HCT116 (cell line): ENCODE results near the gene RECQL5.

Experiments used
- EZH2 ChIP-seq: fragments of 200-600 bp; sonication (generic); IDR thresholded peaks from 2 replicates; pipeline ENCODE4 v1.6.1; 2017; ENCODE audit warnings: antibody characterized with exemption, mixed run types
- EZH2phosphoT487 ChIP-seq: fragments of 200-600 bp; IDR thresholded peaks from 2 replicates; pipeline ENCODE4 v1.6.1; 2018; ENCODE audit warnings: antibody characterized with exemption, borderline replicate concordance
- JUND ChIP-seq: IDR thresholded peaks from 2 replicates; pipeline ENCODE4 v1.6.1; 2012
- POLR2A ChIP-seq: IDR thresholded peaks from 2 replicates; pipeline ENCODE4 v1.7.0; 2011; ENCODE audit warnings: borderline replicate concordance; ENCODE audit not compliant: insufficient read depth, insufficient read length; ENCODE audit errors: extremely low read depth
- POLR2AphosphoS5 ChIP-seq: IDR thresholded peaks from 2 replicates; pipeline ENCODE4 v1.6.1; 2011; ENCODE audit warnings: mild to moderate bottlenecking, low read depth, low read length, moderate library complexity
- SRF ChIP-seq: IDR thresholded peaks from 2 replicates; pipeline ENCODE4 v1.6.1; 2012; ENCODE audit warnings: low read depth
- TCF7L2 ChIP-seq: IDR thresholded peaks from 2 replicates; pipeline ENCODE4 v1.7.0; 2011; ENCODE audit warnings: borderline replicate concordance, inconsistent platforms; ENCODE audit not compliant: insufficient read depth, insufficient read length; ENCODE audit errors: extremely low read depth
- TF ChIP-seq, protein P1 (sequence below): IDR thresholded peaks from 2 replicates; pipeline ENCODE4 v1.6.1; 2012
- TF ChIP-seq, protein P2 (sequence below): IDR thresholded peaks from 2 replicates; pipeline ENCODE4 v1.6.1; 2012
- TF ChIP-seq, protein P3 (sequence below), 3 experiments: fragments of 200-600 bp in 1 of 3; sonication (generic) in 1 of 3; IDR thresholded peaks in 2 of 3; conservative IDR thresholded peaks in 1 of 3; 2 replicates each; pipeline ENCODE4 v1.5.1; 2012 to 2017; ENCODE audit warnings: low read depth in 2 of 3, low read length in 2 of 3, antibody characterized with exemption in 1 of 3, borderline replicate concordance in 1 of 3, control low read depth in 1 of 3, mild to moderate bottlenecking in 1 of 3, mixed read lengths in 1 of 3, mixed run types in 1 of 3, moderate library complexity in 1 of 3; ENCODE audit not compliant: insufficient read depth in 1 of 3

DNA sequence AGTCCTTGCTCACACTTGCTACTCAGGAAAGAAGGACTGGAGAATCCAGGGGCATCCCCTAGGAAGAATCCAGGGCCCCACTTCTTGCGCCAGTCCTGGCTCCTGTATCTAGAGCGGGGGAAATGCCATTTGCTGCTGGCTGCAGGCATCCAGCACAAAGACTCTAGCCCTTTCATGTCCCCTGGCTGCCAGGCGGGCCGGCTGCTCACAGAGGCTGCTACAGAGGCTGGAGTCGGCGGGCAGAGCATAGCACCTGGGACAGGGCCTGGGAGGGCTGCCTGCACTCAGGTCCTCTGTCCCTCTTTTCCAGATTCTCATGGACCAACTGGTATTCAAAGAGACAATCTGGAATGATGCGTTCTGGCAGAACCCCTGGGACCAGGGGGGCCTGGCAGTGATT, 19.9 kb downstream of the RECQL5 start:
- TF ChIP-seq, protein P1, sequence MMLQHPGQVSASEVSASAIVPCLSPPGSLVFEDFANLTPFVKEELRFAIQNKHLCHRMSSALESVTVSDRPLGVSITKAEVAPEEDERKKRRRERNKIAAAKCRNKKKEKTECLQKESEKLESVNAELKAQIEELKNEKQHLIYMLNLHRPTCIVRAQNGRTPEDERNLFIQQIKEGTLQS, result no peak
- no peak for TF ChIP-seq JUND
- TF ChIP-seq, protein P2, sequence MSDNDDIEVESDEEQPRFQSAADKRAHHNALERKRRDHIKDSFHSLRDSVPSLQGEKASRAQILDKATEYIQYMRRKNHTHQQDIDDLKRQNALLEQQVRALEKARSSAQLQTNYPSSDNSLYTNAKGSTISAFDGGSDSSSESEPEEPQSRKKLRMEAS, result no peak
- TF ChIP-seq POLR2AphosphoS5, result no peak
- no peak for TF ChIP-seq EZH2phosphoT487
- no peak for TF ChIP-seq TCF7L2
- no peak for TF ChIP-seq POLR2A
- TF ChIP-seq, protein P3, sequence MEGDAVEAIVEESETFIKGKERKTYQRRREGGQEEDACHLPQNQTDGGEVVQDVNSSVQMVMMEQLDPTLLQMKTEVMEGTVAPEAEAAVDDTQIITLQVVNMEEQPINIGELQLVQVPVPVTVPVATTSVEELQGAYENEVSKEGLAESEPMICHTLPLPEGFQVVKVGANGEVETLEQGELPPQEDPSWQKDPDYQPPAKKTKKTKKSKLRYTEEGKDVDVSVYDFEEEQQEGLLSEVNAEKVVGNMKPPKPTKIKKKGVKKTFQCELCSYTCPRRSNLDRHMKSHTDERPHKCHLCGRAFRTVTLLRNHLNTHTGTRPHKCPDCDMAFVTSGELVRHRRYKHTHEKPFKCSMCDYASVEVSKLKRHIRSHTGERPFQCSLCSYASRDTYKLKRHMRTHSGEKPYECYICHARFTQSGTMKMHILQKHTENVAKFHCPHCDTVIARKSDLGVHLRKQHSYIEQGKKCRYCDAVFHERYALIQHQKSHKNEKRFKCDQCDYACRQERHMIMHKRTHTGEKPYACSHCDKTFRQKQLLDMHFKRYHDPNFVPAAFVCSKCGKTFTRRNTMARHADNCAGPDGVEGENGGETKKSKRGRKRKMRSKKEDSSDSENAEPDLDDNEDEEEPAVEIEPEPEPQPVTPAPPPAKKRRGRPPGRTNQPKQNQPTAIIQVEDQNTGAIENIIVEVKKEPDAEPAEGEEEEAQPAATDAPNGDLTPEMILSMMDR (IDR thresholded peaks at IDR 0.05 in 2 of 3, conservative IDR thresholded peaks at IDR 0.05 in 1 of 3; ENCODE audit: borderline replicate concordance in 1 of 3, insufficient read depth in 1 of 3, low read depth in 2 of 3, low read length in 2 of 3), result no peak
- no peak for TF ChIP-seq EZH2
- no peak for TF ChIP-seq SRF
